GM19452 (cell line): ENCODE measurements around the gene FOLR3.
"Not testable (repeated sequence)": the region's sequence is repeated elsewhere in the genome, so short reads cannot be mapped to it uniquely, and the experiment has no call there.

Experiments
- ATAC-seq: cut with Tn5 transposase; IDR thresholded peaks from one replicate; pipeline ENCODE4 v1.9.1; 2021; ENCODE audit not compliant: unreplicated experiment

FOLR3 gene

GRCh38 chr11:72160319-72160718, 24.8 kb downstream of the FOLR3 start:
- ATAC-seq = no peak

GRCh38 chr11:72162891-72163492, 27.5 kb downstream of the FOLR3 start:
- no peak for ATAC-seq

GRCh38 chr11:72164187-72164586, 28.7 kb downstream of the FOLR3 start:
- not testable (repeated sequence) for ATAC-seq

GRCh38 chr11:72169046-72169555, 33.6 kb downstream of the FOLR3 start:
- ATAC-seq = not testable (repeated sequence)

- ATAC-seq = not testable (repeated sequence)
These were observed 34.2 kb downstream of the FOLR3 start for GRCh38 chr11:72169754-72170153.

GRCh38 chr11:72172043-72172442, 36.5 kb downstream of the FOLR3 start:
- ATAC-seq = not testable (repeated sequence)

- no peak for ATAC-seq
These were observed 37.8 kb downstream of the FOLR3 start for GRCh38 chr11:72173291-72173690.

GRCh38 chr11:72174302-72175070, 39.0 kb downstream of the FOLR3 start:
- ATAC-seq = no peak

GRCh38 chr11:72177656-72178055, 42.1 kb downstream of the FOLR3 start:
- ATAC-seq = no peak

GRCh38 chr11:72179049-72179803, 43.7 kb downstream of the FOLR3 start:
- no peak for ATAC-seq

- no peak for ATAC-seq
These were observed 44.4 kb downstream of the FOLR3 start for GRCh38 chr11:72179804-72180396.

- ATAC-seq = not testable (repeated sequence)
These were observed 45.5 kb downstream of the FOLR3 start for GRCh38 chr11:72180892-72181552.

- ATAC-seq = not testable (repeated sequence)
These were observed 46.0 kb downstream of the FOLR3 start for GRCh38 chr11:72181553-72181958.

GRCh38 chr11:72188267-72188666, 52.7 kb downstream of the FOLR3 start:
- no peak for ATAC-seq
